GM18873 (cell line): ENCODE data around the gene PPP1R14B.
A peak's percentile ranks its signal among the peaks of the same experiment; 100 is the strongest.

Experiments
- ATAC-seq: cut with Tn5 transposase; IDR thresholded peaks from one replicate; pipeline ENCODE4 v1.9.1; 2021; ENCODE audit warnings: mild to moderate bottlenecking, moderate library complexity, moderate number of reproducible peaks; ENCODE audit not compliant: unreplicated experiment, low FRiP score

Gene PPP1R14B

GRCh38 chr11:64283092-64283491, 36.3 kb upstream of the PPP1R14B start:
- no peak for ATAC-seq

GRCh38 chr11:64281957-64282770, 35.4 kb upstream of the PPP1R14B start:
- ATAC-seq: no peak

GRCh38 chr11:64278576-64279190, 31.9 kb upstream of the PPP1R14B start:
- no peak for ATAC-seq

- ATAC-seq: no peak
Observed at GRCh38 chr11:64276653-64277431, 30.1 kb upstream of the PPP1R14B start.

- ATAC-seq: no peak
Observed at GRCh38 chr11:64275841-64276240, 29.1 kb upstream of the PPP1R14B start.

- ATAC-seq: no peak
Observed at GRCh38 chr11:64275031-64275800, 28.5 kb upstream of the PPP1R14B start.

- ATAC-seq: peak; percentile 71
Observed at GRCh38 chr11:64269540-64270220, 22.9 kb upstream of the PPP1R14B start.

GRCh38 chr11:64268893-64269539, 22.3 kb upstream of the PPP1R14B start:
- peak; percentile 3 for ATAC-seq

- no peak for ATAC-seq
Observed at GRCh38 chr11:64268025-64268892, 21.5 kb upstream of the PPP1R14B start.

GRCh38 chr11:64267207-64267945, 20.6 kb upstream of the PPP1R14B start:
- ATAC-seq: no peak

- no peak for ATAC-seq
Observed at GRCh38 chr11:64266339-64266738, 19.6 kb upstream of the PPP1R14B start.

- no peak for ATAC-seq
Observed at GRCh38 chr11:64265176-64266160, 18.7 kb upstream of the PPP1R14B start.

GRCh38 chr11:64264371-64264852, 17.7 kb upstream of the PPP1R14B start:
- no peak for ATAC-seq

- no peak for ATAC-seq
Observed at GRCh38 chr11:64263947-64264317, 17.2 kb upstream of the PPP1R14B start.

GRCh38 chr11:64263021-64263946, 16.5 kb upstream of the PPP1R14B start:
- no peak for ATAC-seq
